NCI-H1092 treated with DMSO at 0.1 percent for 48 hours (cell line): Measurements from ENCODE around the gene NBPF10.
"Not testable (repeated sequence)": the region's sequence is repeated elsewhere in the genome, so short reads cannot be mapped to it uniquely, and the experiment has no call there.

ENCODE experiments used
- DNase-seq: peaks from one replicate; lab custom pipeline; 2025; lab: John Stamatoyannopoulos, UW

Gene NBPF10, protein sequence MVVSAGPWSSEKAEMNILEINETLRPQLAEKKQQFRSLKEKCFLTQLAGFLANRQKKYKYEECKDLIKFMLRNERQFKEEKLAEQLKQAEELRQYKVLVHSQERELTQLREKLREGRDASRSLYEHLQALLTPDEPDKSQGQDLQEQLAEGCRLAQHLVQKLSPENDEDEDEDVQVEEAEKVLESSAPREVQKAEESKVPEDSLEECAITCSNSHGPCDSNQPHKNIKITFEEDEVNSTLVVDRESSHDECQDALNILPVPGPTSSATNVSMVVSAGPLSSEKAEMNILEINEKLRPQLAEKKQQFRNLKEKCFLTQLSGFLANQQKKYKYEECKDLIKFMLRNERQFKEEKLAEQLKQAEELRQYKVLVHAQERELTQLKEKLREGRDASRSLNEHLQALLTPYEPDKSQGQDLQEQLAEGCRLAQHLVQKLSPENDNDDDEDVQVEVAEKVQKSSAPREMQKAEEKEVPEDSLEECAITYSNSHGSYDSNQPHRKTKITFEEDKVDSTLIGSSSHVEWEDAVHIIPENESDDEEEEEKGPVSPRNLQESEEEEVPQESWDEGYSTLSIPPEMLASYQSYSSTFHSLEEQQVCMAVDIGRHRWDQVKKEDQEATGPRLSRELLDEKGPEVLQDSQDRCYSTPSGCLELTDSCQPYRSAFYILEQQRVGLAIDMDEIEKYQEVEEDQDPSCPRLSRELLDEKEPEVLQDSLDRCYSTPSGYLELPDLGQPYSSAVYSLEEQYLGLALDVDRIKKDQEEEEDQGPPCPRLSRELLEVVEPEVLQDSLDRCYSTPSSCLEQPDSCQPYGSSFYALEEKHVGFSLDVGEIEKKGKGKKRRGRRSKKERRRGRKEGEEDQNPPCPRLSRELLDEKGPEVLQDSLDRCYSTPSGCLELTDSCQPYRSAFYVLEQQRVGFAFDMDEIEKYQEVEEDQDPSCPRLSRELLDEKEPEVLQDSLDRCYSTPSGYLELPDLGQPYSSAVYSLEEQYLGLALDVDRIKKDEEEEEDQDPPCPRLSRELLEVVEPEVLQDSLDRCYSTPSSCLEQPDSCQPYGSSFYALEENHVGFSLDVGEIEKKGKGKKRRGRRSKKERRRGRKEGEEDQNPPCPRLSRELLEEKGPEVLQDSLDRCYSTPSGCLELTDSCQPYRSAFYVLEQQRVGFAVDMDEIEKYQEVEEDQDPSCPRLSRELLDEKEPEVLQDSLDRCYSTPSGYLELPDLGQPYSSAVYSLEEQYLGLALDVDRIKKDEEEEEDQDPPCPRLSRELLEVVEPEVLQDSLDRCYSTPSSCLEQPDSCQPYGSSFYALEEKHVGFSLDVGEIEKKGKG (N-terminal part only)

DNA sequence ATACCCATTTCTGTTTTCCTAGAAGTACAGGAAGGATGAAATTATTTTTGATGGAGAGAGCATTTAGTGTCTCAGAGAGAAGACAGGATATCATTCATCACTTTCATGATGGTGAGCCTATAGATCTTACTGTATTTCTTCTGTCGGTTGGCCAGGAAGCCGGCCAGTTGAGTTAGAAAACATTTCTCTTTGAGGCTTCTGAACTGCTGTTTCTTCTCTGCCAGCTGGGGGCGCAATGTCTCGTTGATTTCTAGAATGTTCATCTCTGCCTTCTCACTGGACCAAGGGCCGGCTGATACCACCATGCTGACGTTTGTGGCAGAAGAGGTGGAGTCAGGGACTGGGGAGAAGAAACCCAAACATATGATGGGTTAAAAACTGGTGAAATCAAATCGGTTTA lies at the start of gene NBPF10:
Gene NBPF10 (minus strand): TSS at position 340 of the 400 bp plus-strand sequence. CDS start 35 bp downstream, at position 305.
- DNase-seq = not testable (repeated sequence)

DNA sequence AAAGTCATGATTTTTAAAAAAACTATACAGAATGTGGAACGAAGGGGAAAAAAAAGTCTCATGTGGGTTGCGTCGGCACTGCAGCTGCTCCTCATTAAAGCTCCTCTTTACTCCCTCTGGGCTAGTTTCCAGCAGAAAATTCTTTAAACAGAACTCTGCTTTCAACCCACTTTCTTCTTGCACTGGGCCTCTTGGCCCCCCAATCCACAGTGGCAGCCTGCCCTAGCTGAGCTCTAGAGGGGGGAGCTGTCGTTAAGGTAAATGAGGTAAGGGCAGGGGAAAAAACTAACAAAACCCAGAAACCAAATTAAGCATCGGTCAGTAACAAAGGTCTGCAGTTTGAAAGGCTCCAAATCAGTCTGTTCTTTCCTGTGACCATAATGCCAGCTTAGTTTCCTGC lies 29.9 kb upstream of the NBPF10 start:
- DNase-seq = not testable (repeated sequence)

GRCh38 chr1:146167740-146168139 lies 23.1 kb upstream of the NBPF10 start:
- not testable (repeated sequence) for DNase-seq

GRCh38 chr1:146167273-146167672 lies 22.7 kb upstream of the NBPF10 start:
- not testable (repeated sequence) for DNase-seq
